Thyroid gland (tissue), 4 donors: Measurements from ENCODE around the gene TANGO2. TPM values are rescaled to one million over a fixed set of nuclear protein-coding genes. Genes with fewer than 3 reads are reported as not detected.

Experiments used
- DNase-seq, 2 donors: peaks; one replicate each; pipeline ENCODE4 v3.0.0-alpha.2; 2019
- H3K27ac ChIP-seq, 3 donors: fragments of 200-600 bp; sonication (generic); 1 replicate in 2 of 3; 2 replicates in 1 of 3; pipeline ENCODE4 v1.5.1; 2016 to 2019; ENCODE audit warnings: mild to moderate bottlenecking in 1 of 3, moderate library complexity in 1 of 3
- H3K27me3 ChIP-seq: fragments of 200-600 bp; sonication (generic); one replicate; pipeline ENCODE4 v1.5.1; 2019
- H3K36me3 ChIP-seq, 2 donors: fragments of 200-600 bp; sonication (generic); one replicate each; pipeline ENCODE4 v1.5.1; 2016 to 2019
- H3K4me1 ChIP-seq, 2 donors: fragments of 200-600 bp; sonication (generic); one replicate each; pipeline ENCODE4 v1.5.1; 2017 to 2019
- H3K4me3 ChIP-seq, 3 donors: fragments of 200-600 bp; sonication (generic); replicated peaks in 1 of 3; 1 replicate in 2 of 3; 2 replicates in 1 of 3; pipeline ENCODE4 v1.5.1; 2016; ENCODE audit warnings: mild to moderate bottlenecking in 1 of 3
- H3K9me3 ChIP-seq: fragments of 200-600 bp; sonication (generic); one replicate; pipeline ENCODE4 v1.5.1; 2017
- POLR2A ChIP-seq, 2 donors: fragments of 450-650 bp; IDR thresholded peaks; one replicate each; pipeline ENCODE4 v1.6.1; 2017; ENCODE audit warnings: antibody characterized with exemption in 2 of 2, mild to moderate bottlenecking in 2 of 2, moderate library complexity in 1 of 2
- WGBS, 2 donors: methylation state at CpG; one replicate each; pipeline ENCODE4 v1.1.5; 2017; 5-methylcytosine and 5-hydroxymethylcytosine counted together
- intact Hi-C: fragments of 100-400 bp; cut with DNase I; formaldehyde crosslinking; loops from one replicate; pipeline ENCODE4 v1.15.1; 2023
- total RNA-seq, 4 donors: library from RNA; depleted of rRNA; stranded (reverse); fragments of >200 nt; gene quantifications; one replicate each; pipeline ENCODE4 v1.2.3, GENCODE V29; 2016
- TF ChIP-seq, protein P1 (sequence below), 6 experiments: fragments of 200-600 bp in 3 of 6; fragments of 450-650 bp in 3 of 6; sonication (generic) in 3 of 6; IDR thresholded peaks; one replicate each; pipeline ENCODE4 v1.5.1; 2016 to 2019; ENCODE audit warnings: antibody characterized with exemption in 6 of 6, mild to moderate bottlenecking in 2 of 6, inconsistent platforms in 1 of 6, moderate library complexity in 1 of 6

The TANGO2 gene
- total RNA-seq, 4 donors from 2014 or later = 50.3 to 82.7 (median 65.2) TPM

GRCh38 chr22:20056696-20057386 lies 35.9 kb downstream of the TANGO2 start:
- peaks cover 43 to 47% of the 10 kb centered on the region in 2 donors for H3K36me3 ChIP-seq
- H3K4me3 ChIP-seq = no peak overlapping the region
- no peak overlapping the region for H3K27ac ChIP-seq
- no peaks in the 10 kb centered on the region for H3K9me3 ChIP-seq
- no peaks in the 10 kb centered on the region for H3K4me1 ChIP-seq
- intact Hi-C loops = no loop called here
- TF ChIP-seq POLR2A (IDR thresholded peaks at IDR 0.05) = no peak
- TF ChIP-seq, protein P1, sequence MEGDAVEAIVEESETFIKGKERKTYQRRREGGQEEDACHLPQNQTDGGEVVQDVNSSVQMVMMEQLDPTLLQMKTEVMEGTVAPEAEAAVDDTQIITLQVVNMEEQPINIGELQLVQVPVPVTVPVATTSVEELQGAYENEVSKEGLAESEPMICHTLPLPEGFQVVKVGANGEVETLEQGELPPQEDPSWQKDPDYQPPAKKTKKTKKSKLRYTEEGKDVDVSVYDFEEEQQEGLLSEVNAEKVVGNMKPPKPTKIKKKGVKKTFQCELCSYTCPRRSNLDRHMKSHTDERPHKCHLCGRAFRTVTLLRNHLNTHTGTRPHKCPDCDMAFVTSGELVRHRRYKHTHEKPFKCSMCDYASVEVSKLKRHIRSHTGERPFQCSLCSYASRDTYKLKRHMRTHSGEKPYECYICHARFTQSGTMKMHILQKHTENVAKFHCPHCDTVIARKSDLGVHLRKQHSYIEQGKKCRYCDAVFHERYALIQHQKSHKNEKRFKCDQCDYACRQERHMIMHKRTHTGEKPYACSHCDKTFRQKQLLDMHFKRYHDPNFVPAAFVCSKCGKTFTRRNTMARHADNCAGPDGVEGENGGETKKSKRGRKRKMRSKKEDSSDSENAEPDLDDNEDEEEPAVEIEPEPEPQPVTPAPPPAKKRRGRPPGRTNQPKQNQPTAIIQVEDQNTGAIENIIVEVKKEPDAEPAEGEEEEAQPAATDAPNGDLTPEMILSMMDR (IDR thresholded peaks at IDR 0.05) = no peak
- 91 to 99% methylated on average over 9 to 16 of the region's 16 CpGs for WGBS, 2 donors
- DNase-seq = no peak
- no peaks in the 10 kb centered on the region for H3K27me3 ChIP-seq

DNA sequence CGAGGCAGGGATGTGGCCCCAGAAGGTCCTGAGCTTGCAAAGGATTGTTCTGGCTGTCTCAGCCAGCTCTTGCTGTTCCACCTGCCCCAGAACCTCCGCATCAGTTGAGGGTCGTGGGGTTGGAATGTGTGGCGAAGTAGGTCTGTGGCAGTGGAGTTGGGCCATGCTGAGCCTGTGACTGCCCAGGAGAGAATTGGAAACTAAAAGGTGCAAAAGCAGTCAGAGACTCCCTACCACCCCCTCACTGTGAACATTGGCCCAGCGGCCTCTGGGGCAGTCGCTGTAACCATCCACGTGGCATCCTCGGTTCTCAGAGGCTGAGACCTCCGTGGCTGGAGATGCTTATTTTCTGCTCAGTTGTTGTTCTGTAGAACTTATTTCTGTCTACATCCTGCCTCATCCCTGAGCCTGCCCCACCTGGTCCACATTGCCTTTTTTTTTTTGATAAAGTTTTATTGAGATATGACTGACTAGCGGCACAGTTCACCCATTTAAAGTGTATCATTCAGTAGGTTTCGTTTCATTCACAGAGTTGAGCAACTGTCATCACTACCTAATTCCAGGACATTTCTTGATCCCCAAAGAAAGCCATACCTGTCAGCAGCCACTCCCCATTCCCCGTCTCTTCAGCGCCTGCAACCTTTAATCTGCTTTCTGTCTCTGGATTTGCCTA lies 36.8 kb downstream of the TANGO2 start:
- no peaks in the 10 kb centered on the region for H3K27me3 ChIP-seq
- no peak for DNase-seq
- H3K4me1 ChIP-seq = no peaks in the 10 kb centered on the region
- peaks cover 47 to 48% of the 10 kb centered on the region in 2 donors for H3K36me3 ChIP-seq
- H3K9me3 ChIP-seq = no peaks in the 10 kb centered on the region
- H3K27ac ChIP-seq = no peak overlapping the region
- WGBS, 2 donors = 96 to 97% methylated on average over 13 of the region's 13 CpGs
- TF ChIP-seq, protein P1 (IDR thresholded peaks at IDR 0.05) = no peak
- TF ChIP-seq POLR2A (IDR thresholded peaks at IDR 0.05) = no peak
- intact Hi-C loops = no loop called here
- no peak overlapping the region for H3K4me3 ChIP-seq

- H3K9me3 ChIP-seq = no peaks in the 10 kb centered on the region
- H3K4me3 ChIP-seq = no peak overlapping the region
- H3K27ac ChIP-seq = no peak overlapping the region
- 91 to 95% methylated on average over 10 of the region's 10 CpGs for WGBS, 2 donors
- no peaks in the 10 kb centered on the region for H3K27me3 ChIP-seq
- no peak for DNase-seq
- no peak for TF ChIP-seq POLR2A (IDR thresholded peaks at IDR 0.05)
- TF ChIP-seq, protein P1 (IDR thresholded peaks at IDR 0.05) = no peak
- intact Hi-C loops = no loop called here
- H3K36me3 ChIP-seq = peaks cover 43 to 45% of the 10 kb centered on the region in 2 donors
- H3K4me1 ChIP-seq = no peaks in the 10 kb centered on the region
These were observed 38.3 kb downstream of the TANGO2 start for GRCh38 chr22:20058989-20059770.

DNA sequence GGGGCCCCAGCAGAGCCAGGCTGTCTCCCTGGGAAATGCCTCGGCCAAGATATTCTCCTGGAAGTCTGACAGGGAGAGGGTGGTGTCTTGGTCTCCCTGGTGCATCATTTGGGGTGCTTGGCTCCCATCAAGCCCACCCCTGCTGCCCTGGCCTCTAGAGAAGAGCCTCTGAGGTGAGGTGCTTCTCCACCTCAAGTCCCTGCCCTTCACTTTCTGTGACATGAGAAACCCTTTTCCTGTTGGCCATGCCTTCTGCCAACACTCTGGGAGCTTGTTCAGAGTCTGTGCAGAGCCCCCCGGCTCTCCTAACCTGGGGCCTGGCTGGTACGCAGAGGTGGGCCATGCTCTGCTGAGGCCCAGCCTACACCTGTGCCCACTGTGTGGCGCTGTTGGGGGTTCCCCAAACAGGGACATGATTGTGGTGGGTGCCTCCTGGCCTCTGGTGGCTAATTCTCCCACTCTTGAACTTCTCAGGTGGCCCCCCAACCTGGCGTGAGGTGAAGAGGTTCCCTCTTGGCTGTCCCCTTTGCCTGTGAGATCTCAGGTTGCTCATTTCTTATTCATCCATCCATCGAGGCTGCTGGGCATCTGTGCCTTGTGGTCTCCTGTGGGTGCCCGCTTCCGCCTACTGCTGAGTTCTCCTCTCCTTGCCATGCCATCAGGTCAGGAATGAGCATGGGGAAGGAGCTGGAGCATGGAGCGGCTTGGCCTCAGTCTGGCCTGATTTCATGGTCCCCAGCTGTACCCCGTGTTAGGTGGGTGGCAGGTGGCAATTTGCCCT lies 40.0 kb downstream of the TANGO2 start:
- DNase-seq = no peak
- Histone ChIP-seq H3K4me3 (no peak overlapping the region), H3K4me1 (no peaks in the 10 kb centered on the region), H3K27ac (no peak overlapping the region), H3K9me3 (no peaks in the 10 kb centered on the region), H3K36me3 (peaks cover 40 to 47% of the 10 kb centered on the region in 2 donors), H3K27me3 (no peaks in the 10 kb centered on the region)
- intact Hi-C loops = no loop called here
- 89 to 91% methylated on average over 10 of the region's 10 CpGs for WGBS, 2 donors
- no peak for TF ChIP-seq POLR2A (IDR thresholded peaks at IDR 0.05)
- TF ChIP-seq, protein P1 (IDR thresholded peaks at IDR 0.05) = no peak
